ENCODE measurements around the gene EXTL2.
"Not testable (repeated sequence)": the region's sequence is repeated elsewhere in the genome, so short reads cannot be mapped to it uniquely, and the experiment has no call there.

The EXTL2 gene

GRCh38 chr1:100855116-100855515 is 39.5 kb downstream of the EXTL2 start:
- DNase-seq (ENCODE audit: low read depth): not testable (repeated sequence)

- no peak for DNase-seq (ENCODE audit: low read depth)
Observed at GRCh38 chr1:100852976-100853375, 41.7 kb downstream of the EXTL2 start.

GRCh38 chr1:100851726-100852125 is 42.9 kb downstream of the EXTL2 start:
- DNase-seq (ENCODE audit: low read depth): no peak

GRCh38 chr1:100847361-100848082 is 47.1 kb downstream of the EXTL2 start:
- DNase-seq (ENCODE audit: low read depth): no peak

GRCh38 chr1:100843160-100843559 is 51.5 kb downstream of the EXTL2 start:
- not testable (repeated sequence) for DNase-seq (ENCODE audit: low read depth)

- DNase-seq (ENCODE audit: low read depth): no peak
Observed at GRCh38 chr1:100835866-100836842, 58.5 kb downstream of the EXTL2 start.

GRCh38 chr1:100834777-100835660 is 59.6 kb downstream of the EXTL2 start:
- no peak for DNase-seq (ENCODE audit: low read depth)

GRCh38 chr1:100832694-100833428 is 61.8 kb downstream of the EXTL2 start:
- no peak for DNase-seq (ENCODE audit: low read depth)

- DNase-seq (ENCODE audit: low read depth): not testable (repeated sequence)
Observed at GRCh38 chr1:100825666-100826065, 69.0 kb downstream of the EXTL2 start.
